H1 (cell line): ENCODE results near the gene CRYGB. TPM values are rescaled to one million over a fixed set of nuclear protein-coding genes. Genes with fewer than 3 reads are reported as not detected.

Experiments used
- CTCF ChIA-PET: fragments of 300-600 bp; sonication (Branson Sonifier 250); formaldehyde crosslinking; loops from one replicate; lab custom pipeline; 2021; ENCODE audit not compliant: partially characterized antibody; lab: Charles Lee
- POLR2A ChIA-PET: fragments of 300-600 bp; sonication (Branson Sonifier 250); formaldehyde crosslinking; loops from one replicate; lab custom pipeline; 2021; ENCODE audit warnings: inconsistent platforms; ENCODE audit not compliant: partially characterized antibody; lab: Charles Lee
- DNase-seq, 2 experiments: peaks; one replicate each; pipeline versions ENCODE4 v3.0.0 to v3.0.0-alpha.2; 2010 to 2022; ENCODE audit warnings: low spot score in 2 of 2, low read depth in 1 of 2, mixed read lengths in 1 of 2
- FAIRE-seq: peaks from 2 replicates; lab custom pipeline; 2011; peaks lifted over from hg19 to GRCh38; lab: Jason Lieb, UNC
- H2AFZ ChIP-seq: 2 replicates; pipeline ENCODE4 v1.8.1; 2012; ENCODE audit warnings: low read length, inconsistent platforms
- H2AK5ac ChIP-seq: 2 replicates; pipeline ENCODE4 v1.6.1; 2013; ENCODE audit warnings: low read depth, low read length
- H2BK120ac ChIP-seq: replicated peaks from 2 replicates; pipeline ENCODE3; 2013; ENCODE audit warnings: low read depth, low read length, inconsistent platforms
- H2BK12ac ChIP-seq: 2 replicates; pipeline ENCODE4 v1.6.1; 2013; ENCODE audit warnings: low read depth, low read length
- H2BK15ac ChIP-seq: 2 replicates; pipeline ENCODE4 v1.6.1; 2013; ENCODE audit warnings: low read length
- H2BK20ac ChIP-seq: 2 replicates; pipeline ENCODE4 v1.6.1; 2013; ENCODE audit warnings: low read length
- H2BK5ac ChIP-seq: 2 replicates; pipeline ENCODE4 v1.6.1; 2013; ENCODE audit warnings: low read depth, low read length
- H3K14ac ChIP-seq: 2 replicates; pipeline ENCODE4 v1.6.1; 2013; ENCODE audit warnings: inconsistent platforms; ENCODE audit not compliant: insufficient read length
- H3K18ac ChIP-seq: 2 replicates; pipeline ENCODE4 v1.6.1; 2013; ENCODE audit warnings: low read length; ENCODE audit errors: extremely low read depth
- H3K23ac ChIP-seq: 2 replicates; pipeline ENCODE4 v1.6.1; 2013; ENCODE audit warnings: inconsistent platforms; ENCODE audit not compliant: insufficient read length
- H3K23me2 ChIP-seq: 2 replicates; pipeline ENCODE4 v1.6.1; 2013; ENCODE audit warnings: low read depth, low read length
- H3K27ac ChIP-seq: 2 replicates; pipeline ENCODE4 v1.6.1; 2011; ENCODE audit warnings: low read depth, low read length, inconsistent platforms
- H3K27me3 ChIP-seq, 4 experiments: replicated peaks in 1 of 4; 1 replicate in 1 of 4; 2 replicates in 3 of 4; pipeline versions ENCODE4 v1.6.1 to v1.8.1; 2011 to 2013; ENCODE audit warnings: low read length in 3 of 4, mild to moderate bottlenecking in 3 of 4, inconsistent platforms in 2 of 4, mixed read lengths in 2 of 4, moderate library complexity in 1 of 4; ENCODE audit not compliant: control insufficient read depth in 3 of 4, insufficient read depth in 3 of 4; ENCODE audit errors: extremely low read depth in 1 of 4
- H3K36me3 ChIP-seq, 4 experiments: 2 replicates each; pipeline versions ENCODE4 v1.6.1 to v1.8.1; 2011 to 2013; ENCODE audit warnings: mild to moderate bottlenecking in 4 of 4, low read length in 3 of 4, moderate library complexity in 2 of 4, control low read depth in 1 of 4, inconsistent platforms in 1 of 4; ENCODE audit not compliant: insufficient read depth in 4 of 4, control insufficient read depth in 2 of 4
- H3K4ac ChIP-seq: replicated peaks from 2 replicates; pipeline ENCODE3; 2013; ENCODE audit warnings: low read length, low read depth, mixed read lengths, inconsistent platforms; ENCODE audit not compliant: insufficient read length
- H3K4me1 ChIP-seq, 4 experiments: replicated peaks in 1 of 4; 1 replicate in 1 of 4; 2 replicates in 3 of 4; pipeline versions ENCODE4 v1.6.1 to v1.8.1; 2011 to 2013; ENCODE audit warnings: low read length in 3 of 4, inconsistent platforms in 2 of 4, mixed read lengths in 1 of 4; ENCODE audit not compliant: insufficient read depth in 4 of 4, control insufficient read depth in 3 of 4
- H3K4me2 ChIP-seq, 2 experiments: 2 replicates each; pipeline versions ENCODE4 v1.6.1 to v1.8.1; 2011 to 2013; ENCODE audit warnings: low read depth in 2 of 2, low read length in 2 of 2, control low read depth in 1 of 2, inconsistent platforms in 1 of 2, mild to moderate bottlenecking in 1 of 2; ENCODE audit not compliant: insufficient read depth in 1 of 2
- H3K4me3 ChIP-seq, 4 experiments: fragments of 200-600, 300-600 bp in 1 of 4; sonication (generic), shearing (Covaris generic), sonication (Bioruptor Twin) in 1 of 4; 2 replicates each; pipeline versions ENCODE4 v1.5.1 to v1.8.1; 2011 to 2016; ENCODE audit warnings: low read length in 4 of 4, low read depth in 3 of 4, control low read depth in 2 of 4, inconsistent platforms in 2 of 4, mild to moderate bottlenecking in 2 of 4, mixed read lengths in 1 of 4, moderate library complexity in 1 of 4; ENCODE audit not compliant: insufficient read depth in 2 of 4; ENCODE audit errors: extremely low read depth in 1 of 4
- H3K56ac ChIP-seq: replicated peaks from 2 replicates; pipeline ENCODE3; 2013; ENCODE audit warnings: low read depth, mild to moderate bottlenecking, mixed read lengths, low read length, inconsistent platforms; ENCODE audit not compliant: insufficient read length
- H3K79me1 ChIP-seq: 2 replicates; pipeline ENCODE4 v1.6.1; 2013; ENCODE audit warnings: low read depth, low read length, control low read depth
- H3K79me2 ChIP-seq, 2 experiments: 2 replicates each; pipeline versions ENCODE4 v1.6.1 to v1.8.1; 2012 to 2013; ENCODE audit warnings: low read length in 2 of 2, mild to moderate bottlenecking in 2 of 2, inconsistent platforms in 1 of 2; ENCODE audit not compliant: insufficient read depth in 2 of 2, control insufficient read depth in 1 of 2
- H3K9ac ChIP-seq, 4 experiments: replicated peaks in 1 of 4; 1 replicate in 1 of 4; 2 replicates in 3 of 4; pipeline versions ENCODE4 v1.6.1 to v1.8.1; 2011 to 2013; ENCODE audit warnings: low read depth in 3 of 4, low read length in 3 of 4, control low read depth in 2 of 4, mild to moderate bottlenecking in 2 of 4, moderate library complexity in 2 of 4, inconsistent platforms in 1 of 4; ENCODE audit errors: extremely low read depth in 1 of 4
- H3K9me3 ChIP-seq, 2 experiments: 2 replicates each; pipeline versions ENCODE4 v1.6.1 to v1.8.1; 2012 to 2013; ENCODE audit warnings: mild to moderate bottlenecking in 2 of 2, moderate library complexity in 2 of 2, control low read depth in 1 of 2, inconsistent platforms in 1 of 2, low read depth in 1 of 2, low read length in 1 of 2, mixed read lengths in 1 of 2; ENCODE audit not compliant: insufficient read depth in 2 of 2
- H4K20me1 ChIP-seq, 2 experiments: replicated peaks in 1 of 2; 2 replicates each; pipeline versions ENCODE3 to v1.8.1; 2011 to 2013; ENCODE audit warnings: inconsistent platforms in 2 of 2, low read length in 2 of 2, mild to moderate bottlenecking in 1 of 2; ENCODE audit not compliant: insufficient read depth in 2 of 2, control insufficient read depth in 1 of 2
- H4K5ac ChIP-seq: 2 replicates; pipeline ENCODE4 v1.6.1; 2013; ENCODE audit warnings: low read length, low read depth, mixed read lengths, inconsistent platforms; ENCODE audit not compliant: insufficient read length
- H4K8ac ChIP-seq: 2 replicates; pipeline ENCODE4 v1.8.0; 2013; ENCODE audit warnings: mild to moderate bottlenecking, moderate library complexity, low read length, inconsistent platforms; ENCODE audit not compliant: insufficient read depth; ENCODE audit errors: extremely low read depth
- H4K91ac ChIP-seq: replicated peaks from 2 replicates; pipeline ENCODE3; 2013; ENCODE audit warnings: low read length, mixed read lengths, inconsistent platforms; ENCODE audit not compliant: insufficient read length
- CEBPB ChIP-seq: IDR thresholded peaks from 2 replicates; pipeline ENCODE4 v1.6.1; 2012; ENCODE audit warnings: low read depth, low read length
- HDAC6 ChIP-seq: IDR thresholded peaks from one replicate; pipeline ENCODE4 v1.7.1; 2012; ENCODE audit warnings: low read depth, mild to moderate bottlenecking, inconsistent platforms, low read length, moderate library complexity
- JUN ChIP-seq: IDR thresholded peaks from 2 replicates; pipeline ENCODE4 v1.6.1; 2011; ENCODE audit warnings: low read depth, mild to moderate bottlenecking, improper control_type of control experiment, low read length
- PHF8 ChIP-seq: fragments of 200-600 bp; sonication (generic); conservative IDR thresholded peaks from 2 replicates; pipeline ENCODE4 v1.7.1; 2012; ENCODE audit warnings: low read depth, mild to moderate bottlenecking, inconsistent platforms, low read length, moderate library complexity
- RNF2 ChIP-seq: fragments of 200-900, 300-1000 bp; sonication (generic); IDR thresholded peaks from 2 replicates; pipeline ENCODE4 v1.7.1; 2016; ENCODE audit warnings: borderline replicate concordance, low read depth, mild to moderate bottlenecking, antibody characterized with exemption, low read length; ENCODE audit not compliant: poor library complexity, severe bottlenecking; ENCODE audit errors: missing control alignments
- SP2 ChIP-seq: IDR thresholded peaks from 2 replicates; pipeline ENCODE4 v1.6.1; 2012; ENCODE audit warnings: mild to moderate bottlenecking, low read length, inconsistent platforms
- SRF ChIP-seq: IDR thresholded peaks from 2 replicates; pipeline ENCODE4 v1.6.1; 2011; ENCODE audit warnings: mild to moderate bottlenecking, low read depth, low read length, moderate library complexity
- TAF1 ChIP-seq: IDR thresholded peaks from 2 replicates; pipeline ENCODE4 v1.6.1; 2011; ENCODE audit warnings: mild to moderate bottlenecking, low read depth, low read length
- WGBS, 2 experiments: shearing (Covaris generic) in 1 of 2; methylation state at CpG; one replicate each; pipeline versions ENCODE4 v1.1.6 to v1.1.7; 2013 to 2015; ENCODE audit warnings: low lambda C conversion rate in 2 of 2, mixed read lengths in 2 of 2, inconsistent platforms in 1 of 2, low coverage in 1 of 2, missing lambda C conversion rate in 1 of 2; ENCODE audit not compliant: insufficient replicate concordance in 2 of 2, insufficient coverage in 1 of 2, insufficient read length in 1 of 2; ENCODE audit errors: extremely low coverage in 1 of 2, missing lambda C conversion rate in 1 of 2; 5-methylcytosine and 5-hydroxymethylcytosine counted together
- polyA plus RNA-seq, 7 experiments: library from polyadenylated mRNA; depleted of rRNA in 3 of 7; stranded (reverse) in 5 of 7; unstranded in 2 of 7; fragments of >200 nt in 5 of 7; fragments of 200-250 nt in 2 of 7; gene quantifications; 1 replicate in 5 of 7; 2 replicates in 1 of 7; 4 replicates in 1 of 7; pipeline versions ENCODE4 v1.2.1 to v1.2.3, GENCODE V29; 2011 to 2013; ENCODE audit warnings: missing spikeins in 2 of 7, mixed read lengths in 2 of 7
- total RNA-seq: library from RNA; stranded (reverse); fragmentation: NEBNext Ultra II Directional; extraction: Animal tissue kit (Norgen Biotek cat#: 25700); gene quantifications from 2 replicates; pipeline ENCODE4 v1.2.1, GENCODE V29; 2021
- TF ChIP-seq, protein P1 (sequence below): IDR thresholded peaks from 2 replicates; pipeline ENCODE4 v1.6.1; 2011; ENCODE audit warnings: low read depth, mild to moderate bottlenecking, low read length; ENCODE audit not compliant: insufficient read depth

CRYGB gene
- total and polyA plus RNA-seq, 2 of the 8 experiments (the other 6 are each of a cell fraction or from before 2014, with no cell fraction given): 0.38 TPM; not detected in 1

DNA sequence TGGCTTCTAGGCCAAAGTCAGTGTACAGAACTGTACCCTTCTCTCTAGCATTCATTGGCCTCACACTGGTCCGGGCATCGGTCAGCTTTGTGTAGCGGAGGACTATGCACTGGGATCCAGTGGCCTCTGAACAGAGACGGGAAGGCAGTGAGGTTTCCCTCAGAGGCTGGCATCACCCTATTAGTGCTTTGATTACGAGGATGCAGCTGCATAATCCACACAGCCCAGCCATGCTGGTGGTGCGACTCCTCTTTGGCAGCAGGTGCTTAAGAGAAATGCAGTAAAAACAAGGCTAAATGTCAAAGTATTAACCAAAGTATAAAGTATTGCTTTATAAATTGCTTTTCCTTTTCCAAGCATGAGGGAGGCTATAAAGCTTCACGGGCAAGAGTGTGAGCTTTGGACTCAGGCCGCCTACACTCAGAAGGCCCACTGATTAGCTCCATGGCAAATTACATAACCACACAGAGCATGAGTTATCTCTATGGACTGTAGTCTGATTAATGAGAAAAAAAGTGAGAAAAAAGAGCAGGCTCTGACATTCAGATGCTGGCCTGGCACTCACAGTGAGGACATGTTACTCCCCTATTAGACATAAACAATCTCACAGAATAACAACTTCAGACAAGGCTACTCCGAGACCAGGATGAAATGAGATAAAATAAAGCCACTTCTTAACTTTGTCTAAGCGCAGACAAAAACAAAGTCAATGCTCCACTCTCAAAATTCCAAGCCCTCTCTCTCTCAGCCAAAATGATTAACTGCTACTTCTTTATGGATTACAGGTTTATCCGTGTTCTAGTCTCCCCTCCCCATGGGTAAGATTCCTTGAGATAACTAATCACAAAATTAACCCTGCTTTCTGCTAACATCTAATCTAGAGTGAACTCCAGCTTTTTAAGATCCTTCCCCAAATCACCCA is 9.9 kb downstream of the CRYGB start:
- no peaks in the 10 kb centered on the region for H3K4me1 ChIP-seq
- H3K79me2 ChIP-seq: no peaks in the 10 kb centered on the region
- no peak for DNase-seq
- H3K14ac ChIP-seq: no peak overlapping the region
- H2BK20ac ChIP-seq: no peak overlapping the region
- H3K36me3 ChIP-seq: no peaks in the 10 kb centered on the region
- FAIRE-seq: no peak
- no peak overlapping the region for H4K8ac ChIP-seq
- 90% methylated on average over 11 of the region's 11 CpGs; no CpG with 5 or more reads in 1 of the 2 experiments for WGBS, 2 experiments
- peak overlapping the region; percentile 58; the same call in 1 of the 2 replicates for H2AFZ ChIP-seq
- H3K9ac ChIP-seq: no peak overlapping the region
- POLR2A ChIA-PET: no interaction called here
- H3K4me3 ChIP-seq: no peak overlapping the region
- CTCF ChIA-PET: interaction anchor here (0.6 to 2.7 kb wide), 6 partner anchors 10 to 293 kb away, joined by 3 to 10 read pairs (median 3); no protein-coding TSS in a partner anchor
- H3K4me2 ChIP-seq: no peak overlapping the region
- H2AK5ac ChIP-seq: no peak overlapping the region
- no peaks in the 10 kb centered on the region for H3K27me3 ChIP-seq
- TF ChIP-seq HDAC6 (no peak), JUN (no peak), PHF8 (no peak), CEBPB (no peak), SRF (no peak), RNF2 (no peak), TAF1 (no peak), SP2 (no peak)
- TF ChIP-seq, protein P1, sequence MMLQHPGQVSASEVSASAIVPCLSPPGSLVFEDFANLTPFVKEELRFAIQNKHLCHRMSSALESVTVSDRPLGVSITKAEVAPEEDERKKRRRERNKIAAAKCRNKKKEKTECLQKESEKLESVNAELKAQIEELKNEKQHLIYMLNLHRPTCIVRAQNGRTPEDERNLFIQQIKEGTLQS: no peak
- no peaks in the 10 kb centered on the region for H4K20me1 ChIP-seq
- H3K18ac ChIP-seq: no peak overlapping the region
- no peak overlapping the region for H4K5ac ChIP-seq
- H3K79me1 ChIP-seq: no peaks in the 10 kb centered on the region
- no peak overlapping the region for H3K56ac ChIP-seq
- H2BK5ac ChIP-seq: no peak overlapping the region
- H3K23ac ChIP-seq: no peak overlapping the region
- H3K23me2 ChIP-seq: no peaks in the 10 kb centered on the region
- no peak overlapping the region for H2BK12ac ChIP-seq
- H3K4ac ChIP-seq: no peak overlapping the region
- H3K9me3 ChIP-seq: no peaks in the 10 kb centered on the region; a peak in 1 of 4 replicates
- no peak overlapping the region for H2BK15ac ChIP-seq
- H3K27ac ChIP-seq: no peak overlapping the region
- H2BK120ac ChIP-seq: no peak overlapping the region
- no peak overlapping the region for H4K91ac ChIP-seq
